BE2C (cell line): ENCODE measurements around the gene PRRT2.

Experiments used
- DNase-seq: peaks from one replicate; pipeline ENCODE4 v3.0.0-alpha.2; 2020
- H3K27me3 ChIP-seq: fragments of 250-450 bp; sonication (Bioruptor Pico); 2 replicates; pipeline ENCODE4 v1.5.1; 2020; ENCODE audit warnings: mild to moderate bottlenecking
- H3K36me3 ChIP-seq: fragments of 250-450 bp; sonication (Bioruptor Pico); 2 replicates; pipeline ENCODE4 v1.5.1; 2020; ENCODE audit warnings: mild to moderate bottlenecking
- H3K4me1 ChIP-seq: fragments of 250-450 bp; sonication (Bioruptor Pico); 2 replicates; pipeline ENCODE4 v1.5.1; 2020
- H3K4me3 ChIP-seq: 2 replicates; pipeline ENCODE4 v1.5.1; 2011; ENCODE audit warnings: low read depth, low read length
- H3K9me3 ChIP-seq: fragments of 250-450 bp; sonication (Bioruptor Pico); 2 replicates; pipeline ENCODE4 v1.5.1; 2020
- TF ChIP-seq, protein P1 (sequence below): IDR thresholded peaks from 2 replicates; pipeline ENCODE4 v1.5.1; 2012; ENCODE audit warnings: mild to moderate bottlenecking, low read depth, low read length

Gene PRRT2

DNA sequence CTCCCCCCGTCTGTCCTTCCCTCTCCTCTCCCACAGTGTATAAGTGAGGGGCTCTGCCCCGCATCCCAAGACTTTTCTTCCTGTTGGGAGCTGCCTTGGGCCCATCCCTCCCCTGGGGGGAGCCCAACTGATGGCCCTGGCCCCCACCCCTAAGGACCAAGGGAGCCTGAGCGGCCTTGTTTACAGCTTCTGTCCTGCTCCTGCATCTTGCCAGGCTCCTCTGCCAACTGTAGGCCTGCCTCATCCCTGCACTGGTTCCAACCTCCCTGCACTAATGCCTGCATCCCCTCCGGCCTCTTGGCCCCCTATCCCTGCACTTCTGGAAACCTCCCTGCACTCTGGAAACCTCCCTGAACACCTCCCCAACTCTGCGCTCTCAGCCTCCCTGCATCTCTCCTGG, 2.6 kb downstream of the PRRT2 start:
- peak overlapping the region; percentile 80 for H3K4me3 ChIP-seq
- H3K4me1 ChIP-seq = peaks cover 3% of the 10 kb centered on the region
- TF ChIP-seq, protein P1, sequence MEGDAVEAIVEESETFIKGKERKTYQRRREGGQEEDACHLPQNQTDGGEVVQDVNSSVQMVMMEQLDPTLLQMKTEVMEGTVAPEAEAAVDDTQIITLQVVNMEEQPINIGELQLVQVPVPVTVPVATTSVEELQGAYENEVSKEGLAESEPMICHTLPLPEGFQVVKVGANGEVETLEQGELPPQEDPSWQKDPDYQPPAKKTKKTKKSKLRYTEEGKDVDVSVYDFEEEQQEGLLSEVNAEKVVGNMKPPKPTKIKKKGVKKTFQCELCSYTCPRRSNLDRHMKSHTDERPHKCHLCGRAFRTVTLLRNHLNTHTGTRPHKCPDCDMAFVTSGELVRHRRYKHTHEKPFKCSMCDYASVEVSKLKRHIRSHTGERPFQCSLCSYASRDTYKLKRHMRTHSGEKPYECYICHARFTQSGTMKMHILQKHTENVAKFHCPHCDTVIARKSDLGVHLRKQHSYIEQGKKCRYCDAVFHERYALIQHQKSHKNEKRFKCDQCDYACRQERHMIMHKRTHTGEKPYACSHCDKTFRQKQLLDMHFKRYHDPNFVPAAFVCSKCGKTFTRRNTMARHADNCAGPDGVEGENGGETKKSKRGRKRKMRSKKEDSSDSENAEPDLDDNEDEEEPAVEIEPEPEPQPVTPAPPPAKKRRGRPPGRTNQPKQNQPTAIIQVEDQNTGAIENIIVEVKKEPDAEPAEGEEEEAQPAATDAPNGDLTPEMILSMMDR = no peak
- H3K9me3 ChIP-seq = no peaks in the 10 kb centered on the region
- H3K36me3 ChIP-seq = peaks cover 30% of the 10 kb centered on the region
- DNase-seq = no peak
- H3K27me3 ChIP-seq = no peaks in the 10 kb centered on the region

DNA sequence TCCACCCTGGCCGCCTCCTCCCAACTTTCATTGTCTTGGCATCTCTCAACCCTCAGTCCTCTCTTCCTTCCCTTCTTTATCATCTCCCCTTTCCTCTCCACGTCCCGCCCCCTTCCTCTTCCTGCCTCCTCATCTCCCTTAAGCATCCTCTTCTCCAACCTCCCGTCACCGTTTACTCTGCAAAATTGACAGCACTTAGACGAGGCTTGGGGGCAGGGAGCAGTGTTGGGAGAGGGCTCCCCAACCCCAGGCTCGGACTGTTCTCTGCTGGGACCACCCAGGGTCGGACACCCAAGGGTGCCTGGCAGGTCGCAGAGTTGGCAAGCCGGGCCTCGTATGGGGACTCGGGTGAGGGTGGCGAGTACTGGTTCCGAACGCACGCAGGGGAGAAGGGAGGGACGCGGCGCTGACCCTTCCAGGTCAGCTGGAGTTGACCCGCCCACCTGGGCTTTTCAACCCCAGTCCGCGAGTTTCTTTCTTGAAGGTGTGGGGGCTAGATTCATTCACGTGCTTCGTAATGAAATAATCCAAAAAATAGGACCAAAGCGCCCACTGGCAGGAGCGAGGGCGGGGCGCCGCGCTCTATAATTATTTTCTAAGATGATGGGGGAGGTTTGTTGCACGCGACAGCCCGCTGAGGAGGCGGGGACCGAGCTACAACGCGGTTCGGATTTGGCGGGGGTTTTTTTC, 3.2 kb downstream of the PRRT2 start:
- TF ChIP-seq, protein P1 = no peak
- peak; percentile 50 for DNase-seq
- Histone ChIP-seq H3K36me3 (peaks cover 32% of the 10 kb centered on the region), H3K9me3 (no peaks in the 10 kb centered on the region), H3K4me1 (peaks cover 3% of the 10 kb centered on the region), H3K27me3 (no peaks in the 10 kb centered on the region), H3K4me3 (peak overlapping the region; percentile 80)

DNA sequence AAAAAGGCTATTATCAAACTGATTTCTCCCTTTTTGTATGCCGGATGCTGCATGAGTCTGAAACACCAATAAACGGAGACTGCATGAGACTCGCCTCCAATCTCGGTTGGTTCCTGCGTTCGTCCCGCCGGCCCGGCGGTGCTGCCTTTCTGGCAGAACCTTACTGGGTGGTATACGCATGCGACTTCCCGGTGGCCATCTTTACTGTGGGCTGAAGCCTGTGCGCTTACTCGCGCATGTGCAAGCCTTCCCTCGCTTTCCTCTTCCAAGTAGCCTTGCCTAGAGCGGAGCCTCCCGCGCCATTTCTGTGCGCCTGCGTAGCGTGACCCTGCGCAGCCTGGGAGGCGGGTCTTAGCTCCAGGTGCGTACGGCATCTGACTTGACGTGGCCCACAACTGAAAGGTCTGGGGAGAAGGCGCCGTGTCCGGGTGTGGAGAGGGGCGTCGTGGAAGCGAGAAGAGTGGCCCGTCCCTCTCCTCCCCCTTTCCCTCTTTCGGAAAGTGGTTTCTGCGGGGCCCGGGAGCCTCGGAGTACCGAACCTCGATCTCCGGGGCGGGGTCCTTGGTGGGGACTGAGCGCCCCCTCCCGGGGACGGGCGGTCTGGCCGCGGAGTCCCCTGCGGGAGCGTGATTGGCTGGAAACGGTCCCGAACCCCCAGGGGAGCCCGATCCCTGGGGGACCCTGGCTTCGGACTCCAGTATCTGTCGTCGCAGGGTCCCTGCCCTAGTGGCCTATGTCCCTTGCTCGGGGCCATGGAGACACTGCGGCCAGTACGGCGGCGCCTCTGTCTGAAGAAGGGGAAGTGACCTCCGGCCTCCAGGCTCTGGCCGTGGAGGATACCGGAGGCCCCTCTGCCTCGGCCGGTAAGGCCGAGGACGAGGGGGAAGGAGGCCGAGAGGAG, 4.0 kb downstream of the PRRT2 start, which contains the start of gene PAGR1:
Gene PAGR1 (plus strand): TSS at position 360 of the 901 bp plus-strand sequence. CDS start 374 bp downstream, at position 734.
- no peaks in the 10 kb centered on the region for H3K27me3 ChIP-seq
- peaks cover 34% of the 10 kb centered on the region for H3K36me3 ChIP-seq
- DNase-seq = peak; percentile 98
- TF ChIP-seq, protein P1 = peak; percentile 85
- H3K9me3 ChIP-seq = no peaks in the 10 kb centered on the region
- H3K4me3 ChIP-seq = peak within 1 kb of the TSS; percentile 80
- no peaks in the 10 kb centered on the region; the same call in none of the 2 replicates for H3K4me1 ChIP-seq

DNA sequence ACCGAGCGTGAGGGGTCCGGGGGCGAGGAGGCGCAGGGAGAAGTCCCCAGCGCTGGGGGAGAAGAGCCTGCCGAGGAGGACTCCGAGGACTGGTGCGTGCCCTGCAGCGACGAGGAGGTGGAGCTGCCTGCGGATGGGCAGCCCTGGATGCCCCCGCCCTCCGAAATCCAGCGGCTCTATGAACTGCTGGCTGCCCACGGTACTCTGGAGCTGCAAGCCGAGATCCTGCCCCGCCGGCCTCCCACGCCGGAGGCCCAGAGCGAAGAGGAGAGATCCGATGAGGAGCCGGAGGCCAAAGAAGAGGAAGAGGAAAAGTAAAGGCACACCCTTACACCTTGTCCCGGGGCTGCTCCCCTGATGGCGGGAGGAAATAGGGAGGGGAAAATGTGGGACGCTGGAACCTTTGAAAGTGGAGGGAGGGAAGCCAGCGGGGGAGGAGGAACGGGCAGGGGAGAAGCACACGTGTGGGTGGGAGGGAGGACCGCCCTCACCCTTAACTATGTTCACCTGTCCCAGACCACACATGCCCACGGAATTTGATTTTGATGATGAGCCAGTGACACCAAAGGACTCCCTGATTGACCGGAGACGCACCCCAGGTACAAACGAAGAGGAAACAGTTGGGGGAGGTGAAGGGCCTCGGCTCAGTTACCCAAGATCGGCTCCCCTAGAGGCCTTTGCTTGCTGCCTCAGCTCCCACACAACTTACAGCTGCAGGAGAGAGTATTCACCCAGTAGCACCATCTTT, 4.9 kb downstream of the PRRT2 start:
- no peaks in the 10 kb centered on the region for H3K9me3 ChIP-seq
- no peaks in the 10 kb centered on the region for H3K27me3 ChIP-seq
- DNase-seq = peak; percentile 68
- peak overlapping the region; percentile 80 for H3K4me3 ChIP-seq
- peaks cover 36% of the 10 kb centered on the region for H3K36me3 ChIP-seq
- TF ChIP-seq, protein P1 = peak; percentile 32; the same call in 1 of the 2 replicates
- H3K4me1 ChIP-seq = no peaks in the 10 kb centered on the region; the same call in none of the 2 replicates

DNA sequence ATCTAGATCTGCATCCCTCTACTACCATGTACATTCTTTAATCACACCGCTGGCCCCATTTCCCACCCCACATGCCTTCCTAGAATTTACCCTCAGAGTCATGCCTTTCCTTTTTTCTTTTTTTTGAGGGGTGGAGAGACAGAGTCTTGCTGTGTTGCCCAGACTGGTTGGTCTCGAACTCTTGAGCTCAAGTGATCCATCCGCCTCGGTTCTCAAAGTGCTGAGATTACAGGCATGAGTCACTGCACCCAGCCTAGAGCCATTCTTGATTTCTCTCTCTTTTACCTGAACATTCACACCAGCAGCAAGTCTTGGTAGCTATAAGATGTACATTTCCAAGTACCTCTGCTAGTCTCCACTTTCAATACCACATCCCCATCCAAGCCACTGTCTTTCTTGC, 6.1 kb downstream of the PRRT2 start:
- H3K4me3 ChIP-seq = no peak overlapping the region
- H3K27me3 ChIP-seq = no peaks in the 10 kb centered on the region
- DNase-seq = no peak
- H3K9me3 ChIP-seq = no peaks in the 10 kb centered on the region
- no peaks in the 10 kb centered on the region; the same call in none of the 2 replicates for H3K4me1 ChIP-seq
- H3K36me3 ChIP-seq = peaks cover 36% of the 10 kb centered on the region
- TF ChIP-seq, protein P1 = no peak
